B cell (primary cell): ENCODE data around the gene FHIT. TPM values are rescaled to one million over a fixed set of nuclear protein-coding genes. Genes with fewer than 3 reads are reported as not detected.

Experiments used
- ATAC-seq: fragments of 200-7000 bp; cut with Tn5 transposase; one replicate; pipeline ENCODE4 v1.10.0; 2021; ENCODE audit warnings: low read depth, mild to moderate bottlenecking, moderate number of reproducible peaks, moderate library complexity
- CTCF ChIA-PET: fragments of 350-600 bp; sonication (Branson Sonifier 250); formaldehyde crosslinking; loops from one replicate; lab custom pipeline; 2021; ENCODE audit warnings: antibody characterized with exemption, inconsistent platforms; lab: Charles Lee
- POLR2A ChIA-PET: fragments of 350-600 bp; sonication (Branson Sonifier 250); formaldehyde crosslinking; loops from one replicate; lab custom pipeline; 2021; ENCODE audit warnings: antibody characterized with exemption; lab: Charles Lee
- DNase-seq: peaks from one replicate; pipeline ENCODE4 v3.0.0; 2013
- H2AFZ ChIP-seq: 2 replicates; pipeline ENCODE4 v1.6.1; 2012; ENCODE audit warnings: mild to moderate bottlenecking, low read depth, low read length; ENCODE audit not compliant: insufficient read depth, poor library complexity, severe bottlenecking
- H3K27ac ChIP-seq, 2 donors: 1 replicate in 1 of 2; 2 replicates in 1 of 2; pipeline ENCODE4 v1.5.1; 2012 to 2013; ENCODE audit warnings: low read length in 2 of 2, mild to moderate bottlenecking in 2 of 2, moderate library complexity in 1 of 2
- H3K27me3 ChIP-seq, 4 experiments: fragments of 200-600 bp in 1 of 4; sonication (generic) in 1 of 4; replicated peaks in 1 of 4; 1 replicate in 2 of 4; 2 replicates in 2 of 4; pipeline versions ENCODE4 v1.6.1 to v1.7.0; 2013 to 2016; ENCODE audit warnings: low read length in 3 of 4, mild to moderate bottlenecking in 2 of 4, mixed read lengths in 1 of 4, moderate library complexity in 1 of 4; ENCODE audit not compliant: insufficient read depth in 4 of 4, control insufficient read depth in 3 of 4; ENCODE audit errors: control extremely low read depth in 1 of 4
- H3K36me3 ChIP-seq, 2 experiments: replicated peaks in 1 of 2; 1 replicate in 1 of 2; 2 replicates in 1 of 2; pipeline versions ENCODE4 v1.6.1 to v1.7.1; 2013; ENCODE audit warnings: low read length in 1 of 2; ENCODE audit not compliant: insufficient read depth in 2 of 2, control insufficient read depth in 1 of 2; ENCODE audit errors: control extremely low read depth in 1 of 2, extremely low read depth in 1 of 2
- H3K4me1 ChIP-seq, 2 donors: fragments of 200-600 bp in 1 of 2; sonication (generic) in 1 of 2; 1 replicate in 1 of 2; 2 replicates in 1 of 2; pipeline versions ENCODE4 v1.5.1 to v1.6.1; 2013 to 2017; ENCODE audit warnings: low read length in 2 of 2; ENCODE audit not compliant: control insufficient read depth in 2 of 2, insufficient read depth in 2 of 2
- H3K4me2 ChIP-seq: replicated peaks from 2 replicates; pipeline ENCODE3; 2012; ENCODE audit warnings: mild to moderate bottlenecking, low read depth, low read length; ENCODE audit not compliant: poor library complexity, severe bottlenecking
- H3K4me3 ChIP-seq, 5 experiments: fragments of 200-600 bp in 1 of 5; sonication (generic) in 1 of 5; 1 replicate in 3 of 5; 2 replicates in 2 of 5; pipeline versions ENCODE4 v1.5.1 to v1.7.0; 2011 to 2016; ENCODE audit warnings: low read length in 4 of 5, mild to moderate bottlenecking in 4 of 5, low read depth in 2 of 5, control low read depth in 1 of 5, moderate library complexity in 1 of 5; ENCODE audit not compliant: insufficient read depth in 1 of 5; ENCODE audit errors: control extremely low read depth in 1 of 5, extremely low read depth in 1 of 5
- H3K79me2 ChIP-seq: fragments of 200-600 bp; sonication (generic); one replicate; pipeline ENCODE4 v1.6.0; 2016; ENCODE audit warnings: low read length; ENCODE audit not compliant: control insufficient read depth, insufficient read depth
- H3K9ac ChIP-seq: fragments of 200-600 bp; sonication (generic); 2 replicates; pipeline ENCODE4 v1.6.1; 2017; ENCODE audit warnings: mild to moderate bottlenecking, low read length, moderate library complexity
- H3K9me3 ChIP-seq, 3 donors: one replicate each; pipeline versions ENCODE4 v1.6.1 to v1.7.1; 2013; ENCODE audit warnings: low read length in 2 of 3; ENCODE audit not compliant: control insufficient read depth in 2 of 3, insufficient read depth in 1 of 3; ENCODE audit errors: control extremely low read depth in 1 of 3
- H4K20me1 ChIP-seq: 2 replicates; pipeline ENCODE4 v1.6.0; 2012; ENCODE audit warnings: mild to moderate bottlenecking, low read length; ENCODE audit not compliant: insufficient read depth, control insufficient read depth, poor library complexity, severe bottlenecking
- H3K27ac Mint-ChIP-seq: one replicate; pipeline ENCODE4 v1.8.0; 2021; ENCODE audit warnings: mixed read lengths
- H3K27me3 Mint-ChIP-seq: one replicate; pipeline ENCODE4 v1.8.0; 2021; ENCODE audit warnings: mixed read lengths
- H3K4me1 Mint-ChIP-seq: one replicate; pipeline ENCODE4 v1.8.0; 2021; ENCODE audit warnings: mixed read lengths
- H3K4me3 Mint-ChIP-seq: one replicate; pipeline ENCODE4 v1.8.0; 2021; ENCODE audit warnings: mixed read lengths
- H3K9me3 Mint-ChIP-seq: one replicate; pipeline ENCODE4 v1.8.0; 2022; ENCODE audit warnings: mixed read lengths; ENCODE audit not compliant: insufficient read depth
- CTCF ChIP-seq: fragments of 200-600 bp; IDR thresholded peaks from one replicate; pipeline ENCODE4 v1.8.0; 2022; ENCODE audit warnings: antibody characterized with exemption, mild to moderate bottlenecking
- EZH2 ChIP-seq: IDR thresholded peaks from 2 replicates; pipeline ENCODE4 v1.6.1; 2012; ENCODE audit warnings: borderline replicate concordance, low read depth, mild to moderate bottlenecking, moderate library complexity, low read length; ENCODE audit not compliant: insufficient read depth, poor library complexity, severe bottlenecking
- WGBS: methylation state at CpG from one replicate; pipeline ENCODE4 v1.1.5; 2013; ENCODE audit warnings: missing lambda C conversion rate; ENCODE audit not compliant: insufficient coverage; 5-methylcytosine and 5-hydroxymethylcytosine counted together
- intact Hi-C: fragments of 100-400 bp; cut with micrococcal nuclease; formaldehyde crosslinking; loops from one replicate; pipeline ENCODE4 v1.10.0; 2022
- polyA plus RNA-seq: library from polyadenylated mRNA; depleted of rRNA; stranded (reverse); fragments of >200 nt; gene quantifications from 2 replicates; pipeline ENCODE4 v1.2.3, GENCODE V29; 2012
- total RNA-seq, 2 donors: library from RNA; stranded (reverse); fragments of 120-200 nt in 1 of 2; gene quantifications; 1 replicate in 1 of 2; 2 replicates in 1 of 2; pipeline versions ENCODE4 v1.2.3 to v1.2.4, GENCODE V29; 2013 to 2022

FHIT gene
- total and polyA plus RNA-seq, 2 donors (not counting 1 experiment from before 2014, with no cell fraction given): 1.7 to 7.8 TPM

GRCh38 chr3:60764870-60765269, 486.4 kb downstream of the FHIT start:
- no peak overlapping the region for H3K4me2 ChIP-seq
- POLR2A ChIA-PET: no interaction called here

GRCh38 chr3:60760145-60760544, 491.1 kb downstream of the FHIT start:
- DNase-seq (no peak), ATAC-seq (no peak)
- H3K9me3 Mint-ChIP-seq: no peaks in the 10 kb centered on the region
- H3K4me1 ChIP-seq: peaks cover 0 to 6% of the 10 kb centered on the region in 2 donors
- no peak overlapping the region for H3K27ac Mint-ChIP-seq
- no peak overlapping the region for H3K9ac ChIP-seq
- H3K79me2 ChIP-seq: no peaks in the 10 kb centered on the region
- peaks cover 4% of the 10 kb centered on the region for H3K4me1 Mint-ChIP-seq
- no peaks in the 10 kb centered on the region for H3K36me3 ChIP-seq
- H3K9me3 ChIP-seq: no peaks in the 10 kb centered on the region
- H4K20me1 ChIP-seq: no peaks in the 10 kb centered on the region
- no peak overlapping the region for H3K4me3 ChIP-seq
- H3K4me3 Mint-ChIP-seq: no peak overlapping the region
- no peak overlapping the region for H3K4me2 ChIP-seq
- no peak overlapping the region for H2AFZ ChIP-seq
- whole genome bisulfite sequencing: 78% methylated on average over 3 of the region's 3 CpGs
- no peak overlapping the region for H3K27ac ChIP-seq
- CTCF ChIA-PET: interaction anchor here (0.6 kb wide), 1 partner anchor 256 kb away, joined by 3 read pairs; no protein-coding TSS in a partner anchor
- no peaks in the 10 kb centered on the region for H3K27me3 Mint-ChIP-seq
- H3K27me3 ChIP-seq: no peaks in the 10 kb centered on the region
- intact Hi-C loops: no loop called here
- TF ChIP-seq CTCF: no peak
- TF ChIP-seq EZH2: no peak
- POLR2A ChIA-PET: no interaction called here

More at GRCh38 chr3:60764870-60765269, 486.4 kb downstream of the FHIT start:
- 100% methylated on average over 1 of the region's 2 CpGs for WGBS
- no peak overlapping the region for H2AFZ ChIP-seq
- no peaks in the 10 kb centered on the region for H3K9me3 ChIP-seq
- H3K27ac ChIP-seq: no peak overlapping the region
- no peaks in the 10 kb centered on the region for H4K20me1 ChIP-seq
- Mint-ChIP-seq H3K27ac (no peak overlapping the region), H3K4me3 (no peak overlapping the region), H3K27me3 (no peaks in the 10 kb centered on the region), H3K9me3 (no peaks in the 10 kb centered on the region), H3K4me1 (no peaks in the 10 kb centered on the region)
- H3K27me3 ChIP-seq: no peaks in the 10 kb centered on the region
- H3K9ac ChIP-seq: no peak overlapping the region
- CTCF ChIA-PET: no interaction called here
- intact Hi-C loops: no loop called here
- peaks cover 0 to 3% of the 10 kb centered on the region in 2 donors for H3K4me1 ChIP-seq
- no peaks in the 10 kb centered on the region for H3K36me3 ChIP-seq
- no peak overlapping the region for H3K4me3 ChIP-seq
- TF ChIP-seq CTCF (no peak), EZH2 (no peak)
- no peaks in the 10 kb centered on the region for H3K79me2 ChIP-seq
- no peak for ATAC-seq
- no peak for DNase-seq
